Astrocyte (in vitro differentiated cells and primary cell): ENCODE measurements around the gene NPVF.

ENCODE experiments used
- EZH2 ChIP-seq: IDR thresholded peaks from 2 replicates; pipeline ENCODE4 v1.6.1; 2012; ENCODE audit warnings: mild to moderate bottlenecking, low read length, inconsistent platforms; ENCODE audit not compliant: insufficient read depth
- TF ChIP-seq, protein P1 (sequence below): IDR thresholded peaks from 2 replicates; pipeline ENCODE4 v1.5.1; 2011; ENCODE audit warnings: low read depth, mild to moderate bottlenecking, inconsistent platforms, low read length, moderate library complexity; ENCODE audit not compliant: insufficient read depth

DNA sequence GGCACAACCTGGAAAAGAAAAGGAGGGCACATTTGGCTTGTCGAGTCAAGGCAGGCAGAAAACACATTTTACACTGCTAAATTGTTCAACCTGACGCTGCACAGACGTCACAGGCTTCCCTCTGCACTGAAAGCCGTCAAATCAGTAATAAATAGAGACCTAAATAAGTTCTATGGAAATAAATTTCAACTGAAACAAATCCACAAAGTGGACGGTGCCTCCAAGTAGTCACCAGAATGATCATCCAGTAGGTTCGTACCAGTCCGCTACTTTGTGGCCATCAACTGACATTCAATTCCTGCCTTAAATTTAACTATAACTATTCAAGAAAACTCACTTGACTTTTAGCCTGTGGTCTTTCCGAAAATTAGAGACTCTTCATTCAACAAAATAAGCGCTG is 49.0 kb downstream of the NPVF start:
- TF ChIP-seq EZH2: no peak
- TF ChIP-seq, protein P1, sequence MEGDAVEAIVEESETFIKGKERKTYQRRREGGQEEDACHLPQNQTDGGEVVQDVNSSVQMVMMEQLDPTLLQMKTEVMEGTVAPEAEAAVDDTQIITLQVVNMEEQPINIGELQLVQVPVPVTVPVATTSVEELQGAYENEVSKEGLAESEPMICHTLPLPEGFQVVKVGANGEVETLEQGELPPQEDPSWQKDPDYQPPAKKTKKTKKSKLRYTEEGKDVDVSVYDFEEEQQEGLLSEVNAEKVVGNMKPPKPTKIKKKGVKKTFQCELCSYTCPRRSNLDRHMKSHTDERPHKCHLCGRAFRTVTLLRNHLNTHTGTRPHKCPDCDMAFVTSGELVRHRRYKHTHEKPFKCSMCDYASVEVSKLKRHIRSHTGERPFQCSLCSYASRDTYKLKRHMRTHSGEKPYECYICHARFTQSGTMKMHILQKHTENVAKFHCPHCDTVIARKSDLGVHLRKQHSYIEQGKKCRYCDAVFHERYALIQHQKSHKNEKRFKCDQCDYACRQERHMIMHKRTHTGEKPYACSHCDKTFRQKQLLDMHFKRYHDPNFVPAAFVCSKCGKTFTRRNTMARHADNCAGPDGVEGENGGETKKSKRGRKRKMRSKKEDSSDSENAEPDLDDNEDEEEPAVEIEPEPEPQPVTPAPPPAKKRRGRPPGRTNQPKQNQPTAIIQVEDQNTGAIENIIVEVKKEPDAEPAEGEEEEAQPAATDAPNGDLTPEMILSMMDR: no peak
